ENCODE results near the gene TUBB3. TPM values are rescaled to one million over a fixed set of nuclear protein-coding genes. Genes with fewer than 3 reads are reported as not detected.
"Not testable (repeated sequence)": the region's sequence is repeated elsewhere in the genome, so short reads cannot be mapped to it uniquely, and the experiment has no call there.

The TUBB3 gene
- total RNA-seq, 4 donors from 2014 or later: 2.2 to 9.6 (median 8.0) TPM; not detected in 1

GRCh38 chr16:89931305-89931896 lies 8.3 kb downstream of the TUBB3 start:
- no peaks in the 10 kb centered on the region for H3K36me3 ChIP-seq
- peaks cover 2 to 5% (median 3%) of the 10 kb centered on the region in 3 donors for H3K4me1 ChIP-seq
- TF ChIP-seq POLR2A (IDR thresholded peaks at IDR 0.05): no peak
- intact Hi-C loops (cut with DNase I): no loop called here
- no peaks in the 10 kb centered on the region for H3K9me3 ChIP-seq
- no peak for DNase-seq
- 85 to 89% methylated on average over 8 to 11 of the region's 16 CpGs for WGBS, 2 donors
- no peak overlapping the region for H3K27ac ChIP-seq
- H3K27me3 ChIP-seq: peaks cover 0 to 23% (median 0%) of the 10 kb centered on the region in 4 donors
- no peak overlapping the region for H3K4me3 ChIP-seq

GRCh38 chr16:89931964-89932363 lies 8.8 kb downstream of the TUBB3 start:
- no peaks in the 10 kb centered on the region for H3K9me3 ChIP-seq
- H3K27ac ChIP-seq: no peak overlapping the region
- DNase-seq: no peak
- H3K4me1 ChIP-seq: no peaks in the 10 kb centered on the region
- WGBS, 2 donors: 80 to 100% methylated on average over 1 of the region's 6 CpGs
- H3K36me3 ChIP-seq: no peaks in the 10 kb centered on the region
- H3K27me3 ChIP-seq: peaks cover 0 to 18% (median 0%) of the 10 kb centered on the region in 4 donors
- intact Hi-C loops (cut with DNase I): no loop called here
- no peak overlapping the region for H3K4me3 ChIP-seq
- TF ChIP-seq POLR2A (IDR thresholded peaks at IDR 0.05): no peak

- H3K27me3 ChIP-seq; H3K27ac ChIP-seq; H3K36me3 ChIP-seq; H3K9me3 ChIP-seq; intact Hi-C loops (cut with DNase I); H3K4me1 ChIP-seq; H3K4me3 ChIP-seq; DNase-seq: not testable (repeated sequence)
- WGBS, 2 donors: no CpG with 5 or more reads among the region's 29 CpGs
Observed at GRCh38 chr16:89934019-89934418, 10.9 kb downstream of the TUBB3 start.

GRCh38 chr16:89934611-89935553 lies 11.7 kb downstream of the TUBB3 start:
- no peak overlapping the region for H3K4me3 ChIP-seq
- no peak overlapping the region for H3K27ac ChIP-seq
- no peaks in the 10 kb centered on the region for H3K36me3 ChIP-seq
- no peaks in the 10 kb centered on the region for H3K4me1 ChIP-seq
- no peak for DNase-seq
- WGBS, 2 donors: 92 to 93% methylated on average over 30 to 38 of the region's 61 CpGs
- no peak for TF ChIP-seq CTCF (IDR thresholded peaks at IDR 0.05)
- TF ChIP-seq POLR2A (IDR thresholded peaks at IDR 0.05): no peak
- H3K27me3 ChIP-seq: peaks cover 0 to 7% (median 0%) of the 10 kb centered on the region in 4 donors
- intact Hi-C loops (cut with DNase I): no loop called here
- no peaks in the 10 kb centered on the region for H3K9me3 ChIP-seq

GRCh38 chr16:89935620-89936019 lies 12.5 kb downstream of the TUBB3 start:
- H3K4me1 ChIP-seq; H3K27ac ChIP-seq; H3K27me3 ChIP-seq; H3K36me3 ChIP-seq; intact Hi-C loops (cut with DNase I); H3K9me3 ChIP-seq; H3K4me3 ChIP-seq; DNase-seq: not testable (repeated sequence)
- WGBS, 2 donors: 88 to 89% methylated on average over 16 to 24 of the region's 27 CpGs

GRCh38 chr16:89936034-89936433 lies 12.9 kb downstream of the TUBB3 start:
- no peaks in the 10 kb centered on the region for H3K9me3 ChIP-seq
- H3K36me3 ChIP-seq: no peaks in the 10 kb centered on the region
- H3K27ac ChIP-seq: no peak overlapping the region
- TF ChIP-seq CTCF (IDR thresholded peaks at IDR 0.05): no peak
- TF ChIP-seq POLR2A (IDR thresholded peaks at IDR 0.05): no peak
- no peak overlapping the region for H3K4me3 ChIP-seq
- peaks cover 0 to 7% (median 0%) of the 10 kb centered on the region in 4 donors for H3K27me3 ChIP-seq
- DNase-seq: no peak
- H3K4me1 ChIP-seq: no peaks in the 10 kb centered on the region
- 50 to 82% methylated on average over 1 to 6 of the region's 13 CpGs for WGBS, 2 donors
- intact Hi-C loops (cut with DNase I): no loop called here

GRCh38 chr16:89936508-89936907 lies 13.4 kb downstream of the TUBB3 start:
- Histone ChIP-seq H3K27me3 (peaks cover 0 to 7% (median 0%) of the 10 kb centered on the region in 4 donors), H3K36me3 (no peaks in the 10 kb centered on the region), H3K27ac (no peak overlapping the region), H3K9me3 (no peaks in the 10 kb centered on the region), H3K4me3 (no peak overlapping the region), H3K4me1 (no peaks in the 10 kb centered on the region)
- TF ChIP-seq CTCF (IDR thresholded peaks at IDR 0.05): no peak
- no peak for TF ChIP-seq POLR2A (IDR thresholded peaks at IDR 0.05)
- 80% methylated on average over 1 of the region's 14 CpGs; no CpG with 5 or more reads in 1 of the 2 donors for WGBS, 2 donors
- no peak for DNase-seq
- intact Hi-C loops (cut with DNase I): no loop called here
